HG03060 (cell line): ENCODE measurements around the gene CBX7.

Experiments
- ATAC-seq: cut with Tn5 transposase; IDR thresholded peaks from one replicate; pipeline ENCODE4 v1.9.1; 2021; ENCODE audit warnings: low read depth, moderate number of reproducible peaks; ENCODE audit not compliant: unreplicated experiment

CBX7 gene

GRCh38 chr22:39148026-39148726 is 4.3 kb downstream of the CBX7 start:
- no peak for ATAC-seq

GRCh38 chr22:39147335-39148025 is 5.0 kb downstream of the CBX7 start:
- no peak for ATAC-seq

- no peak for ATAC-seq
These were observed 6.0 kb downstream of the CBX7 start for GRCh38 chr22:39146256-39147101.

- ATAC-seq: no peak
These were observed 8.2 kb downstream of the CBX7 start for GRCh38 chr22:39144101-39144767.

GRCh38 chr22:39142088-39142680 is 10.3 kb downstream of the CBX7 start:
- no peak for ATAC-seq

GRCh38 chr22:39139933-39140332 is 12.5 kb downstream of the CBX7 start:
- no peak for ATAC-seq

- no peak for ATAC-seq
These were observed 14.0 kb downstream of the CBX7 start for GRCh38 chr22:39138357-39138997.

- ATAC-seq: no peak
These were observed 16.2 kb downstream of the CBX7 start for GRCh38 chr22:39136317-39136716.

- no peak for ATAC-seq
These were observed 17.2 kb downstream of the CBX7 start for GRCh38 chr22:39135092-39135896.

GRCh38 chr22:39134366-39135091 is 18.0 kb downstream of the CBX7 start:
- ATAC-seq: no peak

- ATAC-seq: no peak
These were observed 18.6 kb downstream of the CBX7 start for GRCh38 chr22:39133871-39134270.

- no peak for ATAC-seq
These were observed 19.5 kb downstream of the CBX7 start for GRCh38 chr22:39132871-39133524.

GRCh38 chr22:39132281-39132680 is 20.2 kb downstream of the CBX7 start:
- no peak for ATAC-seq

- ATAC-seq: no peak
These were observed 21.3 kb downstream of the CBX7 start for GRCh38 chr22:39130892-39131855.

GRCh38 chr22:39130152-39130704 is 22.3 kb downstream of the CBX7 start:
- ATAC-seq: no peak

GRCh38 chr22:39129746-39130145 is 22.7 kb downstream of the CBX7 start:
- no peak for ATAC-seq

- no peak for ATAC-seq
These were observed 23.4 kb downstream of the CBX7 start for GRCh38 chr22:39129081-39129480.
